HFF-Myc (cell line): ENCODE results near the gene KCND2.

ENCODE experiments used
- DNase-seq: peaks from one replicate; pipeline ENCODE4 v3.0.0-alpha.2; 2011; ENCODE audit warnings: low read depth; ENCODE audit errors: extremely low read depth
- H3K4me3 ChIP-seq: replicated peaks from 2 replicates; pipeline ENCODE4 v1.5.1; 2011; ENCODE audit warnings: low read depth, mild to moderate bottlenecking, control low read depth, low read length
- CTCF ChIP-seq: IDR thresholded peaks from 2 replicates; pipeline ENCODE4 v1.5.1; 2012; ENCODE audit warnings: mild to moderate bottlenecking, low read depth, low read length, control low read depth; ENCODE audit errors: missing control alignments

KCND2 gene

GRCh38 chr7:120274899-120275298, 1.9 kb downstream of the KCND2 start:
- no peak overlapping the region for H3K4me3 ChIP-seq
- no peak for DNase-seq
- TF ChIP-seq CTCF: no peak

GRCh38 chr7:120276720-120277119, 3.7 kb downstream of the KCND2 start:
- no peak for DNase-seq
- no peak overlapping the region for H3K4me3 ChIP-seq

GRCh38 chr7:120278773-120279172, 5.8 kb downstream of the KCND2 start:
- no peak for TF ChIP-seq CTCF
- no peak overlapping the region for H3K4me3 ChIP-seq
- DNase-seq: no peak

More at GRCh38 chr7:120276720-120277119, 3.7 kb downstream of the KCND2 start:
- TF ChIP-seq CTCF: no peak

GRCh38 chr7:120280743-120281142, 7.8 kb downstream of the KCND2 start:
- H3K4me3 ChIP-seq: no peak overlapping the region
- TF ChIP-seq CTCF: no peak
- no peak for DNase-seq

- DNase-seq: no peak
- TF ChIP-seq CTCF: no peak
- H3K4me3 ChIP-seq: no peak overlapping the region
These were observed 20.1 kb downstream of the KCND2 start for GRCh38 chr7:120293027-120293426.

- no peak overlapping the region for H3K4me3 ChIP-seq
- TF ChIP-seq CTCF: no peak
- no peak for DNase-seq
These were observed 29.2 kb downstream of the KCND2 start for GRCh38 chr7:120302190-120302589.

- no peak overlapping the region for H3K4me3 ChIP-seq
- no peak for TF ChIP-seq CTCF
- DNase-seq: no peak
These were observed 30.1 kb downstream of the KCND2 start for GRCh38 chr7:120303105-120303504.
